ENCODE results near the gene POLA1.
A peak's percentile ranks its signal among the peaks of the same experiment; 100 is the strongest.

DNA sequence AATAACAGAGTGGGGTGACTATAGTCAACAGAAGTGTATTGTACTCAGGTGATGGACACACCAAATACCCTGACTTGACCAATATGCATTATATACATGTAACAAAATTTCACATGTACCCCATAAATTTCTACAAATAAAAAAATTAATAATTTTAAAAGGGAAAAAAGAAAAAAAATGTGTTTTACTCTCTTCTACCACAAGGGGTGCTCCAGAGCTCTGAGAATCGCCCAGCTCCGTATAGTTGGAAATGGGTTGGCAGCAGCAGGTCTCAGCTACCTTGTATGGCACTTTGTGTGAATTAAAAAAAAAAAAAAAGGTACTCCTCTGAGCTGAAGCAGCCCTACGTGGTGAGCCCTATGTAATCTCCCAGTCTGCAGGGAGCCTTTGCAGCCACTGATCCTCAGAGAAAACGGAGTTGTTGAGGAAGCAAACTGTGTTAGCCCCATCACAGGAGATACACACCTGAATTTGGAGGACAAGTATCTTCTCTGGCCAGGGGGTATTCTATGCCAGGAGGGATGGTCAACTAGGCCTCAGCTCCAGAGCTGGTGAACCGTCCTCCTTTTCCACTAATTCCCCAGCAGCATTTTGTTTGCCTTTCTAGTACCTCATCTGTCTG lies 17.2 kb upstream of the POLA1 start:
- peak in 3 of 6 experiments; percentile 22 to 50 (median 33) for TF ChIP-seq CTCF (IDR thresholded peaks at IDR 0.05)
- TF ChIP-seq POLR2A (IDR thresholded peaks at IDR 0.05) = no peak

All from thyroid gland (tissue), 4 donors.